Ishikawa (cell line): ENCODE measurements around the gene SPA17.

Experiments
- CEBPB ChIP-seq: IDR thresholded peaks from 2 replicates; pipeline ENCODE4 v1.6.1; 2012
- CREB1 ChIP-seq: IDR thresholded peaks from 2 replicates; pipeline ENCODE4 v1.6.1; 2012; ENCODE audit warnings: low read depth
- EP300 ChIP-seq: IDR thresholded peaks from 2 replicates; pipeline ENCODE4 v1.6.1; 2012; ENCODE audit warnings: borderline replicate concordance
- MAX ChIP-seq: IDR thresholded peaks from 2 replicates; pipeline ENCODE4 v1.6.1; 2012
- NFIC ChIP-seq: IDR thresholded peaks from 2 replicates; pipeline ENCODE4 v1.6.1; 2012
- RAD21 ChIP-seq: IDR thresholded peaks from 2 replicates; pipeline ENCODE4 v1.6.1; 2012; ENCODE audit warnings: low read depth
- REST ChIP-seq: IDR thresholded peaks from 2 replicates; pipeline ENCODE4 v1.6.1; 2012; ENCODE audit warnings: low read depth, mild to moderate bottlenecking
- TEAD4 ChIP-seq: IDR thresholded peaks from 2 replicates; pipeline ENCODE4 v1.6.1; 2012
- USF1 ChIP-seq: IDR thresholded peaks from 2 replicates; pipeline ENCODE4 v1.6.1; 2012
- YY1 ChIP-seq: IDR thresholded peaks from 2 replicates; pipeline ENCODE4 v1.6.1; 2012; ENCODE audit warnings: low read depth

GRCh38 chr11:124674571-124674970 lies 867 bp downstream of the SPA17 start:
- TF ChIP-seq MAX (no peak), YY1 (no peak), REST (no peak), EP300 (no peak), RAD21 (no peak), TEAD4 (no peak), NFIC (no peak), CEBPB (no peak), USF1 (no peak), CREB1 (no peak)
